Epidermal melanocyte (primary cell): Measurements from ENCODE around the gene OBP2A.

ENCODE experiments used
- DNase-seq: peaks from one replicate; pipeline ENCODE4 v3.0.0; 2011; ENCODE audit warnings: low spot score; ENCODE audit not compliant: insufficient read length

Gene OBP2A

GRCh38 chr9:135577256-135577655 lies 31.3 kb downstream of the OBP2A start:
- no peak for DNase-seq

GRCh38 chr9:135579356-135579755 lies 33.4 kb downstream of the OBP2A start:
- DNase-seq: no peak

GRCh38 chr9:135579889-135580660 lies 34.1 kb downstream of the OBP2A start:
- no peak for DNase-seq

- DNase-seq: no peak
Measured at GRCh38 chr9:135580664-135581380, 34.9 kb downstream of the OBP2A start.

- DNase-seq: no peak
Measured at GRCh38 chr9:135581636-135582426, 35.9 kb downstream of the OBP2A start.

- DNase-seq: no peak
Measured at GRCh38 chr9:135582541-135582940, 36.6 kb downstream of the OBP2A start.

GRCh38 chr9:135582966-135583687 lies 37.2 kb downstream of the OBP2A start:
- no peak for DNase-seq

- no peak for DNase-seq
Measured at GRCh38 chr9:135583688-135584011, 37.7 kb downstream of the OBP2A start.

- no peak for DNase-seq
Measured at GRCh38 chr9:135584371-135584770, 38.4 kb downstream of the OBP2A start.

GRCh38 chr9:135584934-135585333 lies 39.0 kb downstream of the OBP2A start:
- DNase-seq: no peak

GRCh38 chr9:135586601-135587109 lies 40.7 kb downstream of the OBP2A start:
- DNase-seq: no peak

GRCh38 chr9:135587658-135588057 lies 41.7 kb downstream of the OBP2A start:
- DNase-seq: no peak

GRCh38 chr9:135588371-135588770 lies 42.4 kb downstream of the OBP2A start:
- peak; percentile 7 for DNase-seq

- peak; percentile 3 for DNase-seq
Measured at GRCh38 chr9:135588886-135589595, 43.1 kb downstream of the OBP2A start.

GRCh38 chr9:135589596-135590485 lies 43.9 kb downstream of the OBP2A start:
- peak; percentile 7 for DNase-seq

GRCh38 chr9:135590486-135591079 lies 44.7 kb downstream of the OBP2A start:
- peak; percentile 12 for DNase-seq

- DNase-seq: peak; percentile 8
Measured at GRCh38 chr9:135591506-135592330, 45.8 kb downstream of the OBP2A start.

- DNase-seq: peak; percentile 5
Measured at GRCh38 chr9:135592331-135592590, 46.3 kb downstream of the OBP2A start.

GRCh38 chr9:135592625-135593024 lies 46.7 kb downstream of the OBP2A start:
- no peak for DNase-seq
